KOPT-K1 (cell line): ENCODE results near the gene SYTL5.

Source experiments
- H3K27ac ChIP-seq: fragments of 200-600 bp; sonication (generic); 2 replicates; pipeline ENCODE4 v1.5.1; 2016; ENCODE audit warnings: antibody characterized with exemption, mild to moderate bottlenecking, low read depth, low read length; ENCODE audit not compliant: poor library complexity, severe bottlenecking
- H3K36me3 ChIP-seq: fragments of 200-600 bp; sonication (generic); 2 replicates; pipeline ENCODE4 v1.5.1; 2017; ENCODE audit warnings: antibody characterized with exemption, mild to moderate bottlenecking, low read length, moderate library complexity; ENCODE audit not compliant: insufficient read depth
- H3K9me3 ChIP-seq: fragments of 200-600 bp; sonication (generic); 2 replicates; pipeline ENCODE4 v1.5.1; 2017; ENCODE audit warnings: antibody characterized with exemption, low read length, mild to moderate bottlenecking; ENCODE audit not compliant: insufficient read depth, poor library complexity, severe bottlenecking

The SYTL5 gene

GRCh38 chrX:38099688-38100087, 93.3 kb downstream of the SYTL5 start:
- H3K27ac ChIP-seq, result no peak overlapping the region
- H3K36me3 ChIP-seq, result no peaks in the 10 kb centered on the region
- no peaks in the 10 kb centered on the region for H3K9me3 ChIP-seq

- H3K27ac ChIP-seq, result no peak overlapping the region
- no peaks in the 10 kb centered on the region for H3K9me3 ChIP-seq
- no peaks in the 10 kb centered on the region for H3K36me3 ChIP-seq
Observed at GRCh38 chrX:38102240-38102639, 95.9 kb downstream of the SYTL5 start.

- H3K27ac ChIP-seq, result no peak overlapping the region
- H3K36me3 ChIP-seq, result no peaks in the 10 kb centered on the region
- no peaks in the 10 kb centered on the region for H3K9me3 ChIP-seq
Observed at GRCh38 chrX:38102875-38103274, 96.5 kb downstream of the SYTL5 start.

- H3K36me3 ChIP-seq, result no peaks in the 10 kb centered on the region
- no peak overlapping the region for H3K27ac ChIP-seq
- H3K9me3 ChIP-seq, result no peaks in the 10 kb centered on the region
Observed at GRCh38 chrX:38103857-38104812, 97.8 kb downstream of the SYTL5 start.

- H3K9me3 ChIP-seq, result no peaks in the 10 kb centered on the region
- H3K27ac ChIP-seq, result no peak overlapping the region
- no peaks in the 10 kb centered on the region for H3K36me3 ChIP-seq
Observed at GRCh38 chrX:38105216-38105725, 98.9 kb downstream of the SYTL5 start.

- no peaks in the 10 kb centered on the region for H3K9me3 ChIP-seq
- H3K36me3 ChIP-seq, result no peaks in the 10 kb centered on the region
Observed at GRCh38 chrX:38106991-38107655, 100.8 kb downstream of the SYTL5 start.

GRCh38 chrX:38108364-38108763, 102.0 kb downstream of the SYTL5 start:
- Histone ChIP-seq H3K36me3 (no peaks in the 10 kb centered on the region), H3K27ac (no peak overlapping the region), H3K9me3 (no peaks in the 10 kb centered on the region)

More at GRCh38 chrX:38106991-38107655, 100.8 kb downstream of the SYTL5 start:
- no peak overlapping the region for H3K27ac ChIP-seq

GRCh38 chrX:38109042-38109898, 102.9 kb downstream of the SYTL5 start:
- H3K27ac ChIP-seq, result no peak overlapping the region
- no peaks in the 10 kb centered on the region for H3K9me3 ChIP-seq
- no peaks in the 10 kb centered on the region for H3K36me3 ChIP-seq

GRCh38 chrX:38110231-38110630, 103.9 kb downstream of the SYTL5 start:
- no peaks in the 10 kb centered on the region for H3K36me3 ChIP-seq
- no peaks in the 10 kb centered on the region for H3K9me3 ChIP-seq
- H3K27ac ChIP-seq, result no peak overlapping the region

- Histone ChIP-seq H3K9me3 (no peaks in the 10 kb centered on the region), H3K27ac (no peak overlapping the region), H3K36me3 (no peaks in the 10 kb centered on the region)
Observed at GRCh38 chrX:38111196-38111595, 104.8 kb downstream of the SYTL5 start.

- Histone ChIP-seq H3K27ac (no peak overlapping the region), H3K9me3 (no peaks in the 10 kb centered on the region), H3K36me3 (no peaks in the 10 kb centered on the region)
Observed at GRCh38 chrX:38112566-38112965, 106.2 kb downstream of the SYTL5 start.

GRCh38 chrX:38116706-38117105, 110.4 kb downstream of the SYTL5 start:
- Histone ChIP-seq H3K27ac (no peak overlapping the region), H3K9me3 (no peaks in the 10 kb centered on the region), H3K36me3 (no peaks in the 10 kb centered on the region)

GRCh38 chrX:38117485-38117884, 111.1 kb downstream of the SYTL5 start:
- Histone ChIP-seq H3K9me3 (no peaks in the 10 kb centered on the region), H3K36me3 (no peaks in the 10 kb centered on the region), H3K27ac (no peak overlapping the region)

GRCh38 chrX:38124000-38124399, 117.6 kb downstream of the SYTL5 start:
- Histone ChIP-seq H3K36me3 (no peaks in the 10 kb centered on the region), H3K27ac (no peak overlapping the region)

GRCh38 chrX:38126179-38126578, 119.8 kb downstream of the SYTL5 start:
- Histone ChIP-seq H3K9me3 (no peaks in the 10 kb centered on the region), H3K27ac (no peak overlapping the region)

More at GRCh38 chrX:38124000-38124399, 117.6 kb downstream of the SYTL5 start:
- no peaks in the 10 kb centered on the region for H3K9me3 ChIP-seq

More at GRCh38 chrX:38126179-38126578, 119.8 kb downstream of the SYTL5 start:
- no peaks in the 10 kb centered on the region for H3K36me3 ChIP-seq
